DMS153 treated with DMSO at 0.1 percent for 48 hours (cell line): ENCODE data around the gene KDM4B.
"Not testable (repeated sequence)": the region's sequence is repeated elsewhere in the genome, so short reads cannot be mapped to it uniquely, and the experiment has no call there.

ENCODE experiments used
- DNase-seq: peaks from one replicate; lab custom pipeline; 2025; ENCODE audit not compliant: unreplicated experiment; lab: John Stamatoyannopoulos, UW

KDM4B gene

DNA sequence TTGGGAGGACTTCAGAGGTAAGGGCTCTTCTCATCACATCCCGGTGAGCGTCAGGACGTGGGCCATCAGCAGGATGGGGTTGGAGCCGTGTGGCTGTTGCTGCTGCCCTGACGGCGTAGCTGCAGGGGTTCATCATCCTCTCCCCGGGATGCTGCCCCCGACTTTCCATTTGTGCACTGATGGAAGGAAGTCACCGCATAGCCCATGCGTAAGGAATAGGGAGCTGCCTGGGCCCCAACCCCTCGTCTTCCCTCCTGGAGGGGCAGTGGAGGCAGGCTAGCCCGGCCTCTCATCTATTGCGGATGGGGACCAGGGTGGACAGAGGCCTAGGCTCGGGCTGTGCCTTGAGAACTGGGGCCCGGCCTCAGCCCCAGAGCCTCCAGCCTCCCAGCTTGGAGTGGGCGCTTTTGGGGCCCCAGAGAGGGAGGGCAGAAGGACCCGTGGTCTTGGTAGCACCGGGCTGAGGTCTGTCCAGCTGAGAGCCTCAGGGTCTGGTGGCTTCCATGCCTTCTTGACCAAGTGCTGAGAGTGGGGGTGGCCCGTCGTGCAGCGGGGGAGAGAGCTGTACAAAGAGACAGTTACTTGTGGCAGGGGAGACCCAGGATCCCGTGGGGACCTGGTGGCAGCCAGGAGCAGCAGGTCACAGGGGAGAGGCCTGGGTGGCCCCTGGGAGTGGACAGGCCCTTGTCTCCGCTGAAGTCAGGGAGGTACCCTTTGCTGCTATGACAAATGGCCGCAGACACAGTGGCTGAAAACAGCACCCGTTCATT lies 44.0 kb downstream of the KDM4B start:
- DNase-seq = no peak

DNA sequence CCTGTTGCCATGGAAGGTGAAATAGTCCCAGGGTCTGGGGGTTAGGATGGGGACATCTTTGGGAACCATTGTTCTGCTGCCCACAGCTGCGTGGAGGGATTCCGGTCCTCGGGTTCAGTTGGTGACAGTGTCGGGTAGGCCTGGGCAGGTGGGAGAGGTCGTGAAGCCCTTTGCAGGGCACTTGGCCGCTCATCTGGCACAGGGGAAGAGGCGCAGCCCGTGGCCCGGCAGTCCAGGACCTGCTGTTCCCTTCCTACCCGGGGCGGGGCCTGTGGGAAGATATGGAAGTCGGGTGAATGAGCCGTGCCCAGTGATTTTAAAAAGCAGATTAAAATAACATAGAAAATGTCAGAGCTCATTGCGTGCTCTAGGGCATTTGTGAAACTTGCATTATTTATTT lies 44.8 kb downstream of the KDM4B start:
- DNase-seq = no peak

DNA sequence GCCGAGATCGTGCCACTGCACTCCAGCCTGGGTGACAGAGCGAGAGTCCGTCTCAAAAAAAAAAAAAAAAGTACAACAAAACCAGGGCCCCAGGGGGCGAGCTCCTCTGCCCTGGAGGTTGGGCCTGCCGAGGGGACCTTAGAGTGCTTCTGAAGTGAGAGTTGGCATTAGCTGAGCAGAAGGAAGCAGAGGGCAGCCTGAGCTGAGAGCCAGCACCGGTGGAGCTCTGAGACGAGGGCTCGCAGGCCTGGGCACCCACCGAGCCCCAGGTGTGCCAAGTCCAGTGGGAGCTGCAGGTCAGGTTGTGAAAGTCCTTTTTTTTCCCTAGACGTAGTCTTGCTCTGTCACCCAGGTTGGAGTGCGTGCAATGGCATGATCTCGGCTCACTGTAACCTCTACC lies 46.0 kb downstream of the KDM4B start:
- DNase-seq = no peak

DNA sequence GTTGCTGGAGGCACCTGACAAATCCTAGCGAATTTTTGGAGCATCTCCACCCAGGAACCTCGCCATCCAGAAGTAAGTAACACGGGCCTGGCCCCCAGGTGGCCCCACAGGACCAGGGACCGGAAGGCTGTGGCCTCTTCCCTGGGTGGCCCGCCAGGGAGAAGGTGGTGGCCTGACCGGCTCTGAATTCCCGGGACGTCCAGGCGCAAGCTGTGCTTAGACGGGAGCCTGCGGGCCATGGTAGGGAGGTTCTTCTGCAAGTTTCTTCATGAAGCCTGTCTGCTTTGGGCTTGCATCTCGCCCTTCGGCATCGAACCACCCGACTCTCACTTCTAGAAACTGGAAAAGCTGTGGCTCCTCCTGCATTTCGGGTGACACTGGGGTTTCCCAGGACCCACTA lies 47.4 kb downstream of the KDM4B start:
- DNase-seq = no peak

DNA sequence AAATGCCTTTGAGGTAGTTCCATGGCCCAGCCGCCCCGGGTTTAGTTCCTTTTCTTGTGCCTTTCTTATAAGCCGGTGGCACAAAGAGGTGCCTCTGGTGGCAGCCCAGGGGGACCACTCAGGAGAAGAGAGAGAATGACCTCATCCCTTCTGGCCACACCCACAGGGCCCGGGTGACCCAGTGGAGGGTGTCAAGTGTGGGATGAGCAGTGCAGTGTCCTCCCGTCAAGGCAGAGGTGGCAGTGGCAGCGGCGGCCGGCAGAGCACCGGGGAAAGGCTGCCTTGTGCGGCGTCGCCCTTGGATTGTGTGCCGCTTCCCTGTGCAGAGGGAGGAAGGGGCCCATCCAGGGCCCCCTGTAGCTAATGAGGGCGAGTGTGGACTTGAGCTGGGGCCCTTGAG lies 47.9 kb downstream of the KDM4B start:
- no peak for DNase-seq

DNA sequence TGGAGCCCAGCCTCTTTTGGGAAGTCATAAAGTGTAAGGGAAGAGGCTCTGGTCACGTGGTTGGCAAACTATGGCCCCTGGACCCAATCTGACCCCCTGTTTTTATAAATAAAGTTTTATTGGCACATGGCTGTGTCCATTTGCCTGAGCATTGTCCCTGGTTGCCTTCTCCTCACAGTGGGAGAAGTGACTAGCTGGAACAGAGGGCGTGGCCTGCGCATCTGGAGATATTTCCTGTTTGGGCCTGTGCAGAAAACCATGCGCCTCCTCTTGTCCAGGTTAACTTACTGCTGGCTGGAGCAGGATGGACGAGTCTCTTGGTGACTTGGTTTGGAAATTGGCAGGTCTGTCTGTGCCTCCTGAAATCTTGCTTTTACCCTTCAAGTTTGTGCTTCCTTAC lies 48.3 kb downstream of the KDM4B start:
- no peak for DNase-seq

DNA sequence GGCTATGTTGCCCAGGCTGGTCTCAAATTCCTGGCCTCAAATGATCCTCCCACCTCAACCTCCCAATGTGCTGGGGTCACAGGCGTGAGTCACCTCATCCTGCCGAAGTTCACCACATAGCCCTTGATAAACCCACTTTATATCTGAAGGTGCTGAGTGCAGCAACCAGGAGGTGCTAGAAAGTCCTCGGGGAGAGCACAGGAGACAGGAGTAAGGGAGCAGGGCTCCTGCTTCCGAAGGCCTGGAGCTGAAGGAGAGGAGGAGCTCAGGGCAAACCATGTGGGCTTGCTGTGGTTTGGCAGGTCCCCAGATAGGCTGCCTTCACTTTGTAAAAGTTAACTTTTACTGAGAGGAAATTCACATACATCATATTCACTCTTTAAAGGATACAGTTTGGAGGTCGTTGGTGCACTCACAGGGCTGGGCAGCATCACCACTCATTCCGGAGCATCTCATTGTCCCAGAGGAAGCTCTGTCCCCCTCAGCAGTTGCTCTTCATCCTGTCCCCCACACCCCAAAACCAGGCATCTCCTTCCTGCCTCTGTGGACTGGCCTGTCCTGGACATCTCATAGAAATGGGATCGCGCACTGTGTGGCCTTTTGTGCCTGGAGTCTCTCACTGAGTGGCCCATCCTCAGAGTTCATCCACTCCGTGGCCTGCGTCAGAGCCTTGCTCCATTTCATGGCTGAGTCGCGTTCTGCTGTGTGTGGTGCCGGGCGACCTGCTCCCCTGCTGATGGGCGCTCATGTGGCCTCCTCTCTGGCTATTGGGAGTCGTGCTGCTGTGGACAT lies 49.5 kb downstream of the KDM4B start:
- no peak for DNase-seq

DNA sequence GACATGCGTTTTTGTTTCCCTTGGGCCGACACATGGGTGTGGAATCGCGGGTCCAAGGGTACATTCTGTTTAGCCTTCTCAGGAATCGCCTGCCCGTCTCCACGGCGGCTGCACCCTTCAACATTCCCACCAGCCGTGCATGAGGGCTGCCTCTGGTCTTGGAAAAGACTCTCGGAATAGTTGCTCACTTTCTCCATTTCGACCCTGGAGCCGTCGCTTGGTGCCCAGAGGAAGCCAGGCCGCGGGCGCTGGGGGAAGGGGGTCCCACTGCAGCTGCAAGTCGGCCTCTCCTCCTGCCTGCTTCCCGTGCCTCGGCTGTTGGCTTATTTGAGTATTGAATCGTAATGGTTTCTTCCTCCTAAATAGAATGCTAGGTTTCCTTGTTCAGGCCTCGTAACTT lies 51.5 kb downstream of the KDM4B start:
- no peak for DNase-seq

DNA sequence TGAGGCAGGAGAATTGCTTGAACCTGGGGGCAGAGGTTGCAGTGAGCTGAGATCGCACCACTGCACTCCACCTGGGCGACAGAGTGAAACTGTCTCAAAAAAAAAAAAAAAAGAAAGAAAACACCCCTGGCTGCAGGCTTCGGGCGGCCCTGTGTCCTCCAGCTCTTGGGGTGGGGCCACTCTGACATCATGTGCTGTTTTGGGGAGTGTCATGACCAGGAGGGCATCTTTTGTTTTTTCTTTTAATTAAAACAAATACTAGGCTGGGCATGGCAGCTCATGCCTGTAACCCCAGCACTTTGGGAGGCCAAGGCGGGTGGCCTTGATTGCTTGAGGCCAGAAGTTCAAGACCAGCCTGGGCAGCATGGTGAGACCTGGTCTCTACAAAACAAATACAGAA lies 52.1 kb downstream of the KDM4B start:
- DNase-seq = no peak

DNA sequence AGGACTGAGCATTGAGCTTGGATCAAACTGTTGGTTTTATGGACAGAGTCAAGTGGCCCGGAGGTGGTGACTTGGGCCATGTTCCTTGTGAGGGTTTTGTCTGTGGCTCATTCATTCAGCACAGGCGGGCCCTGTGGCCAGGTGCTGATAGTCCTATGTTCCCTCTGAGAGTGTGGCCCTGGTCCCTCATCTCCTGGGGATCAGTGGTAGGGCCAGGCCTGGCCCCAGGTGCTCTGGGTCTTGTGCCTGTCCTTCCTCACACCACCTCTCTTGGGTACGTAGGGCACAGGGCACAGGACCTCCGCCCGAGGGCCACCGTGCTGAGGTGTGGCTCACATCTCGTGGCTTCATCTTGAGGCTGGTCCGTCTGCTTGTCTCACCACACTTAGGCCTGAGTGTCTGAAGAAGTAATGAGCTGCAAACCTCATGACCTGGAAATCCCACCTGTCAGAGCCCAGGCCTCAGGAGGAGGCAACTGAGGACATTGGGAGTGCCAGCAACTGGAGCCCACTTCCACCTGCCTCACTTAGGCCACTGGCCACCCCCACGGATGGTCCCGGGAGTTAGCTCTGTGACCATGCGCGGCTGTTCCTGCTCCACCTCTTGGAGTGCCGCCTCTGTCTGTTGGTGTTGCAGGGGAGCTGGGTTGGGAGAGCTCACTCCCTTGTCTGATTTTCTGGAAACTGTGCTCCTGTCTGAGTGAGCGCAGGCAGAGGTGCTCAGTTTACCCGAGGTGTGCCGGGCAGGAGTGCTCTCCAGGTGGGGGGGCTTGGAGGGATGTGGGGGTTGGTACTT lies 53.4 kb downstream of the KDM4B start:
- no peak for DNase-seq

DNA sequence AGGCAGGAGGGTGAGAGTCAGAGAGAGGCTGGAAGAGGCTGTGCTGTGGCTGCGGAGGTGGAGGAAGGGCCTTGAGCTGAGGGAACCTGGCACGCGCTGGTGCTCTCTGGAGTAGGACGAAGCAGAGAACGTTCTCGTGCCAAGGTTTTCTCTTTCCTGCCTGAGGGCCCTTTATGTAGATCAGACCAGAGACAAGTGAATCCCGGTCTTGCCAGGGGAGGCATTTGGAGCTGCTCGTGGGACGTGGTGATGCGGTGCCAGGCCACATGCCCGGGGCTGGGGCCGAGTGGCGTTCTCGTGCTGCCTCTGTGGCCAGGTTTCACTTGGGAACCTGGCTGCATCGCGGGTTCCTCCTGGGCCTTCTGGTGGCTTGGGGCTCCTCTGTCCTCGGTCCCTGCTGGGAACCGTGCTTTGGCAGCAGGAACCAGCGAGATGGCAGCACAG lies 54.2 kb downstream of the KDM4B start:
- no peak for DNase-seq

DNA sequence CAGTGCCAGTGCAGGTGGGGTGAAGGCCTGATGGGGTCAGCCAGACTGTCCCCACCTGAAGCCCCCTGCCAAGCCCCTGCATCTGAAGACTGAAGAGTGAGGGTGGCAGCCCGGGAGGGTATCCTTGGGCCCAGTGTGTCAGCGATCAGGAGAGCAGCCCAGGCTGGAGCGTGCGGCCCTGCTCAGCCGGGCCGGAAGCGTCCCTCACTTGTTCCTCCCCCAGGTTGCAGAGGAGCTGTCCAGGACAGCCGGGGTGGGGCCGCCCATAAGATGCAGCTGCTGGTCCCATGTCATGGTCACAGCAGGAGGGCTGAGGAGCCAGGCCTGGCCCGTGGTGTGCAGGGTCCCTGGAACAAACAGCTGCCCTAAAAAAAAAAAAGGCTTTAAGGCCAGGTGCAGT lies 55.4 kb downstream of the KDM4B start:
- no peak for DNase-seq

DNA sequence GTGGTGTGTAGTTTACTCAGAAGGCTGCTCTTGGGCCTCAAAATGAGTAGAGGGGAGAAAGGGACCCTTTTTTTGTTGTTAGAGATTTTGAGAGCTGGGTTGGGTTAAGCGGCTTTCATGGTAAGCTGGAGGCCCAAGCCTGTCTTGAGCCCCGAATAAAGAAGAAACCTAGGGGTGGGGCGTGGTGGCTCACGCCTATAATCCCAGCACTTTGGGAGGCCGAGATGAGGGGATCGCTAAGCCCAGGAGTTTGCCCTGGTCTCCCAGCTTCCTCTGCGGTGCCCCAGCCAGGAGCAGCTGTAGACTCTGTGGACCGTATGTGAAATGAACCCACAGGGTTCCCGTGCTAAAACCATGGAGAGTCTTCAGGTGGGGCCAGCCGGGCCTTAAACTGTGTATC lies 56.1 kb downstream of the KDM4B start:
- no peak for DNase-seq

DNA sequence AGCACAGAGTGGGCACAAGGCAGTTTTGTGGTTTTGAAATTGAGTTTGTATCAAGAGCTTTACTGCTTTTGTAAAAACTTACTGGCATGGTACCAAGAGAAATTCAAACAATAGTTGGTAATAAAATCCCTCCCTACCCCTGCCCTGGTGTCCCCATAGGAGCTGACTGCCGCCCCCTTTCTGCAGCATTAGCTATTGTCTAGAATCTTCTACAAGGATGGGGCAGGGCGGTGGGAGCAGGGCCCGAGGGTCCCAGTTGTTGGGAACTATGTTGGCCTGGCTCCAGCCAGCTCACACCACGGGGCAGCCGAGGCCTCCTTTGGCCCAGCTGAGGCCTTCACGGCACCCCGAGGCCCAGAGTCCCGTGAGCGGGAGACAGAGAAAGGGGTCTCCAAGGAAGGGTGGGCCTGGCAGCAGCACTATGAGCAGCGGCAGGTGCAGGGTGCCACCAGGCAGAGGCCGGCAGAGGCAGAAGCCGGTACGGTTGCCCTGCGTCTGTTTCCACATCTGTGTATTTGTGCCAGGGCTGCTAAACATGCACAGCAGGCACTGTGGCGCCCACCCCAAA lies 57.9 kb downstream of the KDM4B start:
- no peak for DNase-seq

DNA sequence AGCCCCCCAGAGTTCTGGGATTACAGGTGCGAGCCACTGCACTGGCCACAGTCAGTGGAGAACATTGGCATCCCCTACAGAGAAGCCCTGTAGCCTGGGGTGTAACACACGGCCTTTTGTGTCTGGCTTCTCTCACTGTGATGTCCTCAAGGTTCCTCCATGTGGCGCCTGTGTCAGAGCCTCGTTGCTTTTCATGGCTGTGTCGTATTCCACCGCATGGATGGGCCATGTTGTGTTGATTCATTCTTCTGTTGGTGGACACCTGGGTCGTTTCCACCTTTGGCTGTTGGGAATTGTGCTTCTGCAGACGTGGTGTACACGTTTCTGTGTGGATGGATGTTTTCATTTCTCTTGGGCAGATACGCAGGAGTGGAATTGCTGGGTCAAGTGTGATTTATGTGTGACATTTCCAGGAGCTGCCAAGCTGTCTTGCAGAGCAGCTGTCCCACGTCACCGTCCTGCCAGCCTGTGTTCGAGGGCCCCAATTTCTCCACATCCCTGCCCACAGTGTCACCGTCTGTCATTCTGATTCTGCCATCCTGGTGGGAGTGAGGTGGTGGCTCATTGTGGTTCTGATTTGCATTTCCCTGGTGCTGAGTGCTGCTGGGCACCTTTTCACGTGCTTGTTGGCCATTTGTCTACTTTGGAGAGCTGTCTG lies 59.4 kb downstream of the KDM4B start:
- no peak for DNase-seq

DNA sequence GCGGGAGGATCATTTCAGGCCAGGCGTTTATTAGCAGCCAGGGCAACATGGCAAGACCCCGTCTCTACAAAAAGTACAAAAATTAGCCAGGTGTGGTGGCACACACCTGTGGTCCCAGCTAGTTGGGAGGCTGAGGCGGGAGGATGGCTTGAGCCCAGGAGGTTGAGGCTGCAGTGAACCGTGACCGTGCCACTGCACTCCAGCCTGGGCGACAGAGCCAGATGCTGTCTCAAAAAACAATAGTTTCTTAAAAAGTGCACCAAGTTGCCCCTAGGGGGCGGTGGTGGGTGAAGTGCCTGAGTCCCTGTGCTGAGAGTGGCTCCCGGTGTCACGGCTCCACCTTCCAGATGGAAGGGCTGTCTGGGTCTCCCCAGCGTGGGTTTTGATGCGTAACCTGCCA lies 60.7 kb downstream of the KDM4B start:
- DNase-seq = not testable (repeated sequence)

DNA sequence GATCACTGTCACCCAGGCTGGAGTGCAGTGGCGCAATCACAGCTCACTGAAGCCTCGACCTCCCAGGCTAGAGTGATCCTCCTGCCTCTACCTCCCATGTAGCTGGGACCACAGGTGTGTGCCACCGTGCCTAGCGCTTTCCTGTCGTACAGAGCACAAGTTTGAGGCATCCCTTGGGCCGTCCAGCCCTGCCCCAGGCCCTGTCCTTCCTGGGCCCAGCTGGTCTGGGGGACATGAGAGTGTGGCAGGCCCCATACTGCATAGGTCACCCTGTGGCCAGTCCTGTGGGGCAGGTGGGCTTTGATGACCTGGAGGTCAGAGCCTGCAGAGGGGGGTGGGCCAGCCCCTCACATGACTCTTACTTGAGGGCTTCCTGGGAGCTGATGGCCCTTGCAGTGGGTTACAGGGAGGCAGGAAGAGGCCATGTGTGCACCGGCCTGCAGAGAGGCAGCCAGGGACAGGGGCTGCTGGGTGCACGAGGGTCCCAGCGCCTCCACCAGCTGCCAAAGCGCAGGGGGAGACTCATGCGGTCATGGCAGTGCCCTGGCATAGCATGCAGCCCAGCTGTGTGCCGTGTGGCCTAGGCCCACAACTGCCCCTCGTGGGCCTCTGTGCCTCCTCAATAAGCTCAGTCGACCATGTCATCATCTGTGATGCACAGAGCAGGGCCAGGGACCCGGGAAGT lies 61.4 kb downstream of the KDM4B start:
- no peak for DNase-seq

DNA sequence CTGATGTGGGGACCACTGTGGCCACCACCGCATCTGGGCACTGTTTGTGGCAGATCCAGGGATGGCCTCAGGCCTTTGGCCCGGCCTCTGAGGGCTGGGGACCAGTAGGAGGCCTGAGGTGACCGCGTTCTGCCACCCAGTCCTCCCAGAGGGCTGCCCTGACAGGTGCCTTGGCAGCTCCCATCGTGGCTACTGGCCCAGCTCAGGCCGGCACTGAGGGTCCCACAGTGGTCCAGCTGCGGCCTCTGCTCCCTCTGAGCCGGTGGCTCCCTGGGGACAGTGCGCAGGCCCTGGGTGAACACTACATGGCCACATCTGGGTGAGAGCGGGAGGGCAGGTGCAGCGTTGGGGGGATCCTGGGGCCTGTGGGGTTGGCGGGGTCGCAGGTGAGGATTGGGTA lies 61.9 kb downstream of the KDM4B start:
- DNase-seq = no peak

DNA sequence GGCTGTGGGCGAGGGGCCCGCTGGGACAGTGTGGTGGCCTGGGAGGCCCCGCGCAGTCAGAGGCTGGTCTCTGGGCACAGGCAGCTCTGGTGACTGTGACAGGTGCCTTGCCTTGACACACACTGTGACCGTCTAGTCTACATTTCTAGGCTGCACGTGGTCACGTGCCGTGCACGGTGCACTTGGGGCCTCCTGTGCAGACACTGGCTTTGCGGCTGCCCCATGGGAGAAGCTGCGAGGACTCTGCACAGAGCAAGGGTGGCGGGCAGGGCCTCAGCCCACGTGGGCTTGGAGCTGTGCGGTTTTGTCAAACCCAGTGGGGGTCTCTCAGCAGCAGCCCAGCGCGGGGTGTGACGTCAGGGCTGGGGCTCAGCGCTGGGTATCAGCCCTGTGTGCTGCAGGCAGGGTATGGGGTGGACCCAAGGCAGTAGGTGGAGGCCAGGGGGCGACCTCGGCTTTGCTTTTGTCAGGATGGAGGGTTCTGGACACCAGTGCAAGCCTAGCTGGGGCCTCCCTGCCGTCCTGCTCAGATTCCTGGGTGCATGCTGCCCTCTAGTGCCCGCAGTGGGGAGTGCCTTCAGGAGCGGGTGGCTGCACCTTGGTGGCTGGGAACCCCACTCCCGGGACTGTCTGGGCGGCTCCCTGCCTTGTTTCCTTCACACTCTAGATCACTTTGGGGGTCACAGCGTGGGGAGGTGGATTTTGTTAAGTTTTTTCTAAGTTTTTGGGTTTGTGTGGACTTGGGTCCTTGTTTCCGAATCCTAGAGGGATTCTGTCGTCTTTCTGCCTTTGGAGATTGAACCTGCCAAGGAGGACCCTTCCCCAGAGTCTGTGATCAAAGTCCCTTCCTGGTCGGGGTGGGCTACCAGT lies 62.6 kb downstream of the KDM4B start:
- DNase-seq = peak; percentile 72
